Measurements from ENCODE around the gene TMSB10. TPM values are rescaled to one million over a fixed set of nuclear protein-coding genes. Genes with fewer than 3 reads are reported as not detected.
A peak's percentile ranks its signal among the peaks of the same experiment; 100 is the strongest.

The TMSB10 gene
- total RNA-seq, 1 experiment from 2014 or later, result 869 TPM

- ATAC-seq (no peak), DNase-seq (ENCODE audit: low spot score) (no peak)
- no peak for TF ChIP-seq OVOL2 (CRISPR knock-in tag; IDR thresholded peaks at IDR 0.05; ENCODE audit: borderline replicate concordance)
- TF ChIP-seq ZNF512 (CRISPR knock-in tag; IDR thresholded peaks at IDR 0.05; ENCODE audit: borderline replicate concordance), result no peak
- no peak for TF ChIP-seq ZNF425 (CRISPR knock-in tag; conservative IDR thresholded peaks at IDR 0.05)
- H3K27me3 Mint-ChIP-seq (ENCODE audit: low read depth), result peaks cover 39% of the 10 kb centered on the region
- H3K4me3 Mint-ChIP-seq, result no peak overlapping the region
- no peaks in the 10 kb centered on the region for H3K9me3 Mint-ChIP-seq
- ChIA-PET CTCF (interaction anchor here (1.2 to 2.3 kb wide), 2 partner anchors 20 to 23 kb away, joined by 4 to 7 read pairs; no protein-coding TSS in a partner anchor), POLR2A (no interaction called here)
- H3K36me3 Mint-ChIP-seq, result no peaks in the 10 kb centered on the region
- H3K4me1 Mint-ChIP-seq, result peaks cover 18% of the 10 kb centered on the region
- no peak overlapping the region for H3K27ac Mint-ChIP-seq
These were observed 2.9 kb upstream of the TMSB10 start for GRCh38 chr2:84902526-84902925.

- Mint-ChIP-seq H3K36me3 (peaks cover 7% of the 10 kb centered on the region), H3K27me3 (ENCODE audit: low read depth) (peaks cover 39% of the 10 kb centered on the region), H3K27ac (no peak overlapping the region), H3K4me1 (peaks cover 25% of the 10 kb centered on the region), H3K4me3 (peak overlapping the region; percentile 72), H3K9me3 (peaks cover 7% of the 10 kb centered on the region)
- TF ChIP-seq NFATC4 (CRISPR knock-in tag; IDR thresholded peaks at IDR 0.05), result no peak
- no peak for TF ChIP-seq TP53 (CRISPR knock-in tag; IDR thresholded peaks at IDR 0.05)
- TF ChIP-seq OVOL2 (CRISPR knock-in tag; IDR thresholded peaks at IDR 0.05; ENCODE audit: borderline replicate concordance), result no peak
- no peak for ATAC-seq
- no peak for DNase-seq (ENCODE audit: low spot score)
- ChIA-PET CTCF (interaction anchor here (4.8 kb wide), 1 partner anchor 22 kb away, joined by 44 read pairs; no protein-coding TSS in a partner anchor), POLR2A (no interaction called here)
These were observed 1.3 kb upstream of the TMSB10 start for GRCh38 chr2:84904151-84904550.

GRCh38 chr2:84904717-84905174, 710 bp upstream of the TMSB10 start:
- Mint-ChIP-seq H3K9me3 (peaks cover 13% of the 10 kb centered on the region), H3K4me1 (peaks cover 25% of the 10 kb centered on the region), H3K27ac (no peak overlapping the region), H3K36me3 (peaks cover 13% of the 10 kb centered on the region), H3K4me3 (peak overlapping the region; percentile 72), H3K27me3 (ENCODE audit: low read depth) (peaks cover 39% of the 10 kb centered on the region)
- TF ChIP-seq NFE2L1 (CRISPR knock-in tag; IDR thresholded peaks at IDR 0.05), result no peak
- no peak for TF ChIP-seq GRHL2 (CRISPR knock-in tag; IDR thresholded peaks at IDR 0.05; ENCODE audit: insufficient replicate concordance, severe bottlenecking)
- no peak for TF ChIP-seq AFF4 (CRISPR knock-in tag; IDR thresholded peaks at IDR 0.05; ENCODE audit: borderline replicate concordance)
- TF ChIP-seq ZNF281 (CRISPR knock-in tag; IDR thresholded peaks at IDR 0.05), result no peak
- no peak for TF ChIP-seq ATF3 (CRISPR knock-in tag; conservative IDR thresholded peaks at IDR 0.05)
- TF ChIP-seq IRF2 (CRISPR knock-in tag; IDR thresholded peaks at IDR 0.05; ENCODE audit: borderline replicate concordance, low read depth), result no peak
- no peak for TF ChIP-seq USF2 (CRISPR knock-in tag; IDR thresholded peaks at IDR 0.05)
- TF ChIP-seq PRRX2 (CRISPR knock-in tag; IDR thresholded peaks at IDR 0.05), result no peak
- no peak for TF ChIP-seq E2F1 (CRISPR knock-in tag; IDR thresholded peaks at IDR 0.05)
- TF ChIP-seq KAT7 (CRISPR knock-in tag; IDR thresholded peaks at IDR 0.05; ENCODE audit: borderline replicate concordance), result no peak
- TF ChIP-seq ZNF396 (CRISPR knock-in tag; IDR thresholded peaks at IDR 0.05; ENCODE audit: borderline replicate concordance), result no peak
- no peak for TF ChIP-seq ZNF263 (CRISPR knock-in tag; IDR thresholded peaks at IDR 0.05; ENCODE audit: low read depth)
- no peak for TF ChIP-seq NFATC4 (CRISPR knock-in tag; IDR thresholded peaks at IDR 0.05)
- CTCF ChIA-PET, result interaction anchor here (4.8 kb wide), 1 partner anchor 21 kb away, joined by 44 read pairs; no protein-coding TSS in a partner anchor
- POLR2A ChIA-PET, result no interaction called here
- DNase-seq (ENCODE audit: low spot score) (peak; percentile 70), ATAC-seq (peak; percentile 59)
